Coronary artery (tissue), 2 donors: ENCODE data around the gene RTP5.

Experiments
- DNase-seq: peaks from one replicate; pipeline ENCODE4 v3.0.0-alpha.2; 2017; ENCODE audit warnings: low spot score
- H3K27ac ChIP-seq, 2 donors: fragments of 200-600 bp; sonication (generic); one replicate each; pipeline ENCODE4 v1.5.1; 2016 to 2019
- H3K4me3 ChIP-seq: fragments of 200-600 bp; sonication (generic); 2 replicates; pipeline ENCODE4 v1.5.1; 2016; ENCODE audit warnings: mild to moderate bottlenecking, moderate library complexity
- CTCF ChIP-seq: fragments of 200-600 bp; sonication (generic); IDR thresholded peaks from one replicate; pipeline ENCODE4 v1.5.1; 2019; ENCODE audit warnings: antibody characterized with exemption

Gene RTP5

GRCh38 chr2:241857041-241857541, 12.4 kb upstream of the RTP5 start:
- no peak for TF ChIP-seq CTCF
- no peak for DNase-seq
- Histone ChIP-seq H3K4me3 (no peak overlapping the region), H3K27ac (no peak overlapping the region)

- Histone ChIP-seq H3K4me3 (no peak overlapping the region), H3K27ac (no peak overlapping the region)
- no peak for TF ChIP-seq CTCF
- DNase-seq = no peak
Observed at GRCh38 chr2:241857572-241858121, 11.9 kb upstream of the RTP5 start.

GRCh38 chr2:241858206-241859016, 11.1 kb upstream of the RTP5 start, which contains the start of gene PDCD1:
Gene PDCD1, minus strand, starts transcription at chr2:241858894. Its CDS starts 56 bp downstream, at chr2:241858838.
- no peak for TF ChIP-seq CTCF
- peak within 1 kb of the TSS; percentile 62 for H3K4me3 ChIP-seq
- peak within 1 kb of the TSS; percentile 36 to 79 for H3K27ac ChIP-seq
- DNase-seq = no peak

- Histone ChIP-seq H3K27ac (peak overlapping the region; percentile 36 to 79), H3K4me3 (peak overlapping the region; percentile 62)
- no peak for TF ChIP-seq CTCF
- no peak for DNase-seq
Observed at GRCh38 chr2:241859017-241859435, 10.5 kb upstream of the RTP5 start.

GRCh38 chr2:241859436-241860183, 9.9 kb upstream of the RTP5 start:
- H3K4me3 ChIP-seq = peak overlapping the region; percentile 62
- no peak for DNase-seq
- H3K27ac ChIP-seq = peak overlapping the region; percentile 36 to 79
- TF ChIP-seq CTCF = no peak

GRCh38 chr2:241860184-241861078, 9.1 kb upstream of the RTP5 start:
- no peak for TF ChIP-seq CTCF
- peak overlapping the region; percentile 62 for H3K4me3 ChIP-seq
- no peak for DNase-seq
- peak overlapping the region; percentile 36 to 79 for H3K27ac ChIP-seq
